Colonic mucosa (tissue), 4 donors: ENCODE results near the gene CNDP2. TPM values are rescaled to one million over a fixed set of nuclear protein-coding genes. Genes with fewer than 3 reads are reported as not detected.

ENCODE experiments used
- DNase-seq: peaks from one replicate; pipeline ENCODE4 v3.0.0-alpha.2; 2020
- H3K27ac ChIP-seq: fragments of 200-600 bp; one replicate; pipeline ENCODE4 v1.8.0; 2021
- H3K27me3 ChIP-seq: fragments of 200-600 bp; one replicate; pipeline ENCODE4 v1.8.0; 2021
- H3K36me3 ChIP-seq: fragments of 200-600 bp; one replicate; pipeline ENCODE4 v1.8.0; 2021
- H3K4me1 ChIP-seq: fragments of 200-600 bp; one replicate; pipeline ENCODE4 v1.8.0; 2021; ENCODE audit warnings: mild to moderate bottlenecking
- H3K4me3 ChIP-seq: fragments of 200-600 bp; one replicate; pipeline ENCODE4 v1.8.0; 2021
- H3K9ac ChIP-seq, 2 donors: one replicate each; pipeline ENCODE4 v1.7.0; 2013; ENCODE audit warnings: control low read depth in 2 of 2, low read depth in 2 of 2, low read length in 2 of 2
- H3K9me3 ChIP-seq: fragments of 200-600 bp; one replicate; pipeline ENCODE4 v1.8.0; 2021
- intact Hi-C: fragments of 100-400 bp; cut with DNase I; formaldehyde crosslinking; loops from one replicate; pipeline ENCODE4 v1.14.1; 2022
- total RNA-seq, 2 donors: library from RNA; stranded (reverse); fragmentation: NEBNext Ultra II Directional in 1 of 2; extraction: Animal tissue kit (Norgen Biotek cat#: 25700) in 1 of 2; gene quantifications; one replicate each; pipeline ENCODE4 v1.2.1, GENCODE V29; 2021
- TF ChIP-seq, protein P1 (sequence below): fragments of 200-600 bp; IDR thresholded peaks from one replicate; pipeline ENCODE4 v1.8.0; 2022; ENCODE audit warnings: antibody characterized with exemption, mild to moderate bottlenecking
- donor health status: healthy.
- donor health status: DM: no; HTN: no; CAD: no.
- donor health status: DM: no; HTN: no; CAD: no.

The CNDP2 gene
- total RNA-seq, 2 donors from 2014 or later, result 206 to 261 TPM

DNA sequence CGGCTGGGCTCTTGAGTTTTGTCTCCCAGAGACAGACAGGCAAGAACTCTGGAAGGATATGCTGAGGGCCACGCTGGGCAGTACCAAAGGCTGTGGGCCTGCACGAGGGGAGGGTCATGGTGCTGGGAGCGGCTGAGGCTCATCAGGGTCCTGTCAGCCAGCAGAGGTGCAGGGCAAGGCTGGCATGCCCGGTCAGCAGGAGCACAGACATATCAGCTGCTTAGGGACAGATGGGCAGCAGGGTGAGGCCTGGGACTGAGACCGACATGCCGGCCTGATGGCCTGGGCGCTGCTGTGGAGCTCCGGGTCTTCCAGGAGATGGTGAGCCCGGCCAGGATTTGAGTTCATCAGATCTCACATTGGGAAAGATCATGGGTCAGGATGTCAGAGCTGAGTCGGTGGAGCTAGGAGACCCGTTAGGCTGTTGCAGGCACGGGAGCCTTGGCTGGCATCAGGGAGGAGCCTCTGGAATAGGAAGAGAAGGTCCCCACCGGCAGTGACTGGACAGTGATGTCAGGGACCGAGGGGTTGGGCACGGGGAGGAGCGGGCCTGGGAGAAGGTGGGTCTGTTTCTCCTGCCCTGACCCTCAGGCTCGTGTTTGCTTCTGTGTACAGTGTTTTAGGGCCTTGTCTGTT is 18.8 kb downstream of the CNDP2 start:
- no peaks in the 10 kb centered on the region for H3K9me3 ChIP-seq
- no peaks in the 10 kb centered on the region for H3K27me3 ChIP-seq
- TF ChIP-seq, protein P1, sequence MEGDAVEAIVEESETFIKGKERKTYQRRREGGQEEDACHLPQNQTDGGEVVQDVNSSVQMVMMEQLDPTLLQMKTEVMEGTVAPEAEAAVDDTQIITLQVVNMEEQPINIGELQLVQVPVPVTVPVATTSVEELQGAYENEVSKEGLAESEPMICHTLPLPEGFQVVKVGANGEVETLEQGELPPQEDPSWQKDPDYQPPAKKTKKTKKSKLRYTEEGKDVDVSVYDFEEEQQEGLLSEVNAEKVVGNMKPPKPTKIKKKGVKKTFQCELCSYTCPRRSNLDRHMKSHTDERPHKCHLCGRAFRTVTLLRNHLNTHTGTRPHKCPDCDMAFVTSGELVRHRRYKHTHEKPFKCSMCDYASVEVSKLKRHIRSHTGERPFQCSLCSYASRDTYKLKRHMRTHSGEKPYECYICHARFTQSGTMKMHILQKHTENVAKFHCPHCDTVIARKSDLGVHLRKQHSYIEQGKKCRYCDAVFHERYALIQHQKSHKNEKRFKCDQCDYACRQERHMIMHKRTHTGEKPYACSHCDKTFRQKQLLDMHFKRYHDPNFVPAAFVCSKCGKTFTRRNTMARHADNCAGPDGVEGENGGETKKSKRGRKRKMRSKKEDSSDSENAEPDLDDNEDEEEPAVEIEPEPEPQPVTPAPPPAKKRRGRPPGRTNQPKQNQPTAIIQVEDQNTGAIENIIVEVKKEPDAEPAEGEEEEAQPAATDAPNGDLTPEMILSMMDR, result no peak
- H3K9ac ChIP-seq, result no peak overlapping the region
- DNase-seq, result no peak
- intact Hi-C loops, result no loop called here
- H3K4me3 ChIP-seq, result no peak overlapping the region
- H3K27ac ChIP-seq, result no peak overlapping the region
- no peaks in the 10 kb centered on the region for H3K4me1 ChIP-seq
- H3K36me3 ChIP-seq, result peaks cover 36% of the 10 kb centered on the region

- DNase-seq, result no peak
- Histone ChIP-seq H3K4me1 (no peaks in the 10 kb centered on the region), H3K4me3 (no peak overlapping the region), H3K27me3 (no peaks in the 10 kb centered on the region), H3K9me3 (no peaks in the 10 kb centered on the region), H3K9ac (no peak overlapping the region), H3K36me3 (peaks cover 30% of the 10 kb centered on the region), H3K27ac (no peak overlapping the region)
- TF ChIP-seq, protein P1, result no peak
- intact Hi-C loops, result no loop called here
These were observed 19.6 kb downstream of the CNDP2 start for GRCh38 chr18:74515620-74516231.

DNA sequence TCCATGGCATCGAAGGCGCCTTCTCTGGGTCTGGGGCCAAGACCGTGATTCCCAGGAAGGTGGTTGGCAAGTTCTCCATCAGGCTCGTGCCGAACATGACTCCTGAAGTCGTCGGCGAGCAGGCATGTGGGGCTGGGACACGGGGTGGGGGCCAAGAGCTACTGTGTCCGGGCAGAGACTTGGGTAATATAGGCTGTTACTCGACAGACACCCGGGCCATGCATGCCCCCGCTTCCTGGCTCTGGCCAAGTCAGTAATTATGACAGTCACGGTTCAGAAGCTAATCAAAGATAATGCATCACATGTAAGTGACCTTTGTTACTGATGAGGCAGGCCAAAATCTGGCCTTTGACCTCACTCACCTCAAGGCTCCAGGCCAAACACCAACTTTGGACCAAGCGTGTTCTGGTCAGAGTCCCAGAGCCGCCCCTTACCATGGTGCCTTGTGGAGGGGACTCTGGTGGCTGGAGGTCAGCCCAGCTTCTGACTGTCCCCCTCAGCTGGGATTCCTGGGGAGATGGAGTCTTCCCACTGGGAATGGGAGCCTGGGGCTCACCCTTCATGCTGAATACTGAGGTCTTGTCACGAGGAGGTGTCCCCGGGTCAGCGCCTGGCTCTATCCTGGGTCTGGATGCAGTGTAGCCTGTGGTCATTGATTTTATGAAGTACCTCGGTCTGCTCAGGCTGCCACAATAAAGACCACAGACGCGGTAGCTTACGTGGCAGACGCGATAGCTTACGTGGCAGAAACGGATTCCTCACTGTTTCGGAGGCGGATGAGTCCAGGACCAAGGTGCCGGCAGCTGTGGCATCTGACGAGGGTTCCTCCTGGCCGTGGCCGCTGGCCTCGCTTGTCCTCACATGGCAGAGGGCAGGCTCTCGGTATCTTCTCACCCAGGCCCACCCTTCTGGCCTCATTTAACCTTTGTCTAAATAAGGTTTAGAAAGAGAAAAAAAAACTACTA is 20.4 kb downstream of the CNDP2 start:
- H3K9ac ChIP-seq, result no peak overlapping the region
- no peak overlapping the region for H3K4me3 ChIP-seq
- H3K9me3 ChIP-seq, result no peaks in the 10 kb centered on the region
- no peak for DNase-seq
- H3K27me3 ChIP-seq, result no peaks in the 10 kb centered on the region
- intact Hi-C loops, result no loop called here
- no peaks in the 10 kb centered on the region for H3K4me1 ChIP-seq
- no peak overlapping the region for H3K27ac ChIP-seq
- TF ChIP-seq, protein P1, result no peak
- peaks cover 26% of the 10 kb centered on the region for H3K36me3 ChIP-seq

GRCh38 chr18:74517236-74517630 is 21.1 kb downstream of the CNDP2 start:
- no peak overlapping the region for H3K4me3 ChIP-seq
- H3K27me3 ChIP-seq, result no peaks in the 10 kb centered on the region
- H3K9me3 ChIP-seq, result no peaks in the 10 kb centered on the region
- H3K27ac ChIP-seq, result no peak overlapping the region
- TF ChIP-seq, protein P1, result no peak
- H3K36me3 ChIP-seq, result peaks cover 20% of the 10 kb centered on the region
- no peak overlapping the region for H3K9ac ChIP-seq
- intact Hi-C loops, result no loop called here
- no peaks in the 10 kb centered on the region for H3K4me1 ChIP-seq
- DNase-seq, result no peak

- Histone ChIP-seq H3K4me3 (no peak overlapping the region), H3K4me1 (peaks cover 3% of the 10 kb centered on the region), H3K36me3 (peaks cover 8% of the 10 kb centered on the region), H3K9me3 (no peaks in the 10 kb centered on the region), H3K27me3 (no peaks in the 10 kb centered on the region), H3K27ac (no peak overlapping the region), H3K9ac (no peak overlapping the region)
- TF ChIP-seq, protein P1, result no peak
- intact Hi-C loops, result no loop called here
- no peak for DNase-seq
These were observed 22.5 kb downstream of the CNDP2 start for GRCh38 chr18:74518456-74519295.
